Measurements from ENCODE around the gene USH2A. TPM values are rescaled to one million over a fixed set of nuclear protein-coding genes. Genes with fewer than 3 reads are reported as not detected.

Gene USH2A
- total and polyA plus RNA-seq, 12 donors = 0.03 to 1.9 (median 0.16) TPM; not detected in 3

DNA sequence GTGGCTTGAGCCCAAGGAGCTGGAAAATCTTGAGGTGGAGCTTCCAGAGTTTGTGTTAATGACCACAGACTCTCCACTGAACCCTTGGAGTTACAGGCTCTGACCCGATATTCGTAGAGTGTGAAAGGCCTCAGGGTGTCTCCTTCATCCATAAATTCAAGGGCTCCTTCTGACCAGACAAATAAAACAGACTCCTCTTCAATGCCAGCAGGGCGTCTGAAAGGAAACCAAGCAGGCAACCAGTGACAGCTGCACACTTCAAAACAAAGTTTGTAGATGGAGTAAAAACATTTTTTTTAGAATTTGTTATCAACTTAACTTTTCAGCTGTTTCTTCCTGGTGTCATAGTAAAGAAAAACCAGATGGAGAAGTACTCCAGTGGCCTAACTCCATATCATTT, 695.1 kb downstream of the USH2A start:
- 41 to 54% (median 51%) methylated on average over 3 of the region's 3 CpGs for WGBS, 4 donors
- no peak overlapping the region for H3K4me3 ChIP-seq
- no peak for DNase-seq
- no peak for TF ChIP-seq POLR2A (IDR thresholded peaks at IDR 0.05)
- TF ChIP-seq, protein P1, sequence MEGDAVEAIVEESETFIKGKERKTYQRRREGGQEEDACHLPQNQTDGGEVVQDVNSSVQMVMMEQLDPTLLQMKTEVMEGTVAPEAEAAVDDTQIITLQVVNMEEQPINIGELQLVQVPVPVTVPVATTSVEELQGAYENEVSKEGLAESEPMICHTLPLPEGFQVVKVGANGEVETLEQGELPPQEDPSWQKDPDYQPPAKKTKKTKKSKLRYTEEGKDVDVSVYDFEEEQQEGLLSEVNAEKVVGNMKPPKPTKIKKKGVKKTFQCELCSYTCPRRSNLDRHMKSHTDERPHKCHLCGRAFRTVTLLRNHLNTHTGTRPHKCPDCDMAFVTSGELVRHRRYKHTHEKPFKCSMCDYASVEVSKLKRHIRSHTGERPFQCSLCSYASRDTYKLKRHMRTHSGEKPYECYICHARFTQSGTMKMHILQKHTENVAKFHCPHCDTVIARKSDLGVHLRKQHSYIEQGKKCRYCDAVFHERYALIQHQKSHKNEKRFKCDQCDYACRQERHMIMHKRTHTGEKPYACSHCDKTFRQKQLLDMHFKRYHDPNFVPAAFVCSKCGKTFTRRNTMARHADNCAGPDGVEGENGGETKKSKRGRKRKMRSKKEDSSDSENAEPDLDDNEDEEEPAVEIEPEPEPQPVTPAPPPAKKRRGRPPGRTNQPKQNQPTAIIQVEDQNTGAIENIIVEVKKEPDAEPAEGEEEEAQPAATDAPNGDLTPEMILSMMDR (IDR thresholded peaks at IDR 0.05) = no peak
- intact Hi-C loops (cut with DNase I) = no loop called here
- H3K9me3 ChIP-seq (replicated peaks in 1 of 3) = no peaks in the 10 kb centered on the region
- H3K36me3 ChIP-seq (replicated peaks in 1 of 2) = no peaks in the 10 kb centered on the region
- no peaks in the 10 kb centered on the region for H3K27me3 ChIP-seq
- no peak overlapping the region for H3K27ac ChIP-seq
- H3K4me1 ChIP-seq (replicated peaks in 1 of 2) = no peaks in the 10 kb centered on the region

DNA sequence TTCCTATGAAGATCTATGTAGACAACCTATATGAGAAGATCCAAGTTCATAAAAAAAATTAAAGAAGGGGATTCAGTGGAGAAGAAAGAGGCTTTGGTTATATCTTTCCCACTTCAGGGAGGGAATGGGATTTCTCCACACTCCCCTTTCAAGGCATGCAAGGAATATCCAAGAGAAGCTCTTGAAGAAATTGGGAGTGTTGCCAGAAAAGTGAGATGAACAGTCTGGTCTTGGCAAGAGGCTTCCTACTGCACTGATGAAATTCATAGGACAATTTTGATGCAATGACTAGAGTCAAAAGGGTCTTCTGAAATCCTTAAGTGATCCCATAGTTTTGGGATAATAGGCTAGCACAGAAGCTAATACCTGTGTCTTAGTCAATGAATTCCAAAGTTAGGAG, 703.1 kb downstream of the USH2A start:
- no peaks in the 10 kb centered on the region for H3K9me3 ChIP-seq (replicated peaks in 1 of 3)
- H3K4me1 ChIP-seq (replicated peaks in 1 of 2) = no peaks in the 10 kb centered on the region
- H3K36me3 ChIP-seq (replicated peaks in 1 of 2) = no peaks in the 10 kb centered on the region
- no peak overlapping the region for H3K4me3 ChIP-seq
- no peaks in the 10 kb centered on the region for H3K27me3 ChIP-seq
- no peak overlapping the region for H3K27ac ChIP-seq
- intact Hi-C loops (cut with DNase I) = no loop called here
- TF ChIP-seq POLR2A (IDR thresholded peaks at IDR 0.05) = no peak
- TF ChIP-seq, protein P1 (IDR thresholded peaks at IDR 0.05) = no peak
- no peak for DNase-seq

GRCh38 chr1:215719552-215719951, 703.7 kb downstream of the USH2A start:
- intact Hi-C loops (cut with DNase I) = no loop called here
- no peak overlapping the region for H3K27ac ChIP-seq
- H3K36me3 ChIP-seq (replicated peaks in 1 of 2) = no peaks in the 10 kb centered on the region
- no peaks in the 10 kb centered on the region for H3K9me3 ChIP-seq (replicated peaks in 1 of 3)
- no peak for TF ChIP-seq POLR2A (IDR thresholded peaks at IDR 0.05)
- TF ChIP-seq, protein P1 (IDR thresholded peaks at IDR 0.05) = no peak
- no peak for DNase-seq
- H3K4me3 ChIP-seq = no peak overlapping the region
- no peaks in the 10 kb centered on the region for H3K4me1 ChIP-seq (replicated peaks in 1 of 2)
- H3K27me3 ChIP-seq = no peaks in the 10 kb centered on the region

DNA sequence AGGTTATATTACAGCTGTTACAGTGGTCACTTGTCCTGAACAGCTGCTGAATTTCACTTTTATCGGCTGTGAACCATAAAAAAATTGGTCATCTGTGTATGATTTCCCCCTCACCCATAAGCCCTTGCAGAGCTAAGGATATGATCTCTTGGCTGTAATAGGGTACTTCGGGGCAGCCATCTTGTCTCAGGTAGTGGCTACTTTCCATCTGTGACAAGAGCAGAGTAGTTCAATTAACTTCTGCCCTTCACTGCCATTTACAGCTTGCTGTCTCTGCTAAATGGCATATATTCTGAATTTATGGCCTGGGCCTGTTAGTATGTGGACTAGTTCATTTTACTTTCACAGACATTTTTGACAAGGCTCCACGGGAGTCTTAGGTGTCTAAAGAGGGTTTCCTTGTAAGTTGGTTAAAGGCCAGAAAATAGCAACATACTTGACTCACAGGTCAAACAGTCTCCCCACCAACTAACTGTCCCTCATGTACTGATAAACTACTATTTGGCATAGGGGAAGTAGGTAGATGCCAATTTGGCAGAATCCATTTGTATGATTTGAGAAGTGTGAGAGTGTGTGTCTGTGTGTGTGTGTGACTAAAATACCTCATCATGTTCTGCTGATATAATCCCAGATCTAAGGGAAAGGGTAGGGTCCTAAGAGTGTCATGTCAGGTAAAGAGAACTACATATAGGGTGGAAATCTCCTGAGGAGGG, 704.5 kb downstream of the USH2A start:
- no peaks in the 10 kb centered on the region for H3K27me3 ChIP-seq
- DNase-seq = no peak
- 28 to 46% (median 39%) methylated on average over 3 of the region's 3 CpGs for WGBS, 4 donors
- H3K9me3 ChIP-seq (replicated peaks in 1 of 3) = no peaks in the 10 kb centered on the region
- H3K4me3 ChIP-seq = no peak overlapping the region
- TF ChIP-seq, protein P1 (IDR thresholded peaks at IDR 0.05) = no peak
- TF ChIP-seq POLR2A (IDR thresholded peaks at IDR 0.05) = no peak
- intact Hi-C loops (cut with DNase I) = no loop called here
- no peak overlapping the region for H3K27ac ChIP-seq
- H3K4me1 ChIP-seq (replicated peaks in 1 of 2) = no peaks in the 10 kb centered on the region
- H3K36me3 ChIP-seq (replicated peaks in 1 of 2) = no peaks in the 10 kb centered on the region

Measured in adrenal gland (tissue), 12 donors.